ENCODE measurements around the gene CDKN2B. TPM values are rescaled to one million over a fixed set of nuclear protein-coding genes. Genes with fewer than 3 reads are reported as not detected.
A peak's percentile ranks its signal among the peaks of the same experiment; 100 is the strongest.

CDKN2B gene
- total RNA-seq, 1 donor from 2014 or later, result 5.1 TPM

- DNase-seq (ENCODE audit: low read depth in 2 of 2), result peak; percentile 58 to 90
Observed at GRCh38 chr9:21994556-21995005, 14.5 kb downstream of the CDKN2B start, which contains the start of gene CDKN2B-AS1. CDKN2B-AS1 (plus strand) TSS chr9:21994791.

- DNase-seq (ENCODE audit: low read depth in 2 of 2), result peak in 1 of 2 donors; percentile 70
Observed at GRCh38 chr9:21993893-21994555, 15.1 kb downstream of the CDKN2B start, which contains the start of gene CDKN2A. CDKN2A (minus strand) TSS chr9:21994392.

DNA sequence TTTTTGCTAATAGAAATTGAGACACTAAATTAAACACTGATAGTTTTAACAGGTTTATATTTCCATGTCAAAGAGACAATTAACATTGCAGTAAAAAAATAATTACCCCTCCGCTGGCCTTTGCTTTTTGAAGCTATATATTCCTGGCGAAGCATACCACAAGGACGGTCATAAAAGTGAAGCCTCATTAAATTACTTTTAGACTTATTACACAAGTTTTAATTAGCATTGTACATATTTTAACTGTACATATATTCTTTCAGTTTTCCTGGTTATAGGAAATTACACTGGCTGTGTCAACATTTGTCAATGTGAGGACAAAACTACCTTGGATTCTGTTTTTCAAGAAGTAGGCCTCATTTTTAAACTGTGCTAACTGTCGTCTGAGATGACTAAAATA, 16.1 kb downstream of the CDKN2B start:
- DNase-seq (ENCODE audit: low read depth in 2 of 2), result no peak

DNA sequence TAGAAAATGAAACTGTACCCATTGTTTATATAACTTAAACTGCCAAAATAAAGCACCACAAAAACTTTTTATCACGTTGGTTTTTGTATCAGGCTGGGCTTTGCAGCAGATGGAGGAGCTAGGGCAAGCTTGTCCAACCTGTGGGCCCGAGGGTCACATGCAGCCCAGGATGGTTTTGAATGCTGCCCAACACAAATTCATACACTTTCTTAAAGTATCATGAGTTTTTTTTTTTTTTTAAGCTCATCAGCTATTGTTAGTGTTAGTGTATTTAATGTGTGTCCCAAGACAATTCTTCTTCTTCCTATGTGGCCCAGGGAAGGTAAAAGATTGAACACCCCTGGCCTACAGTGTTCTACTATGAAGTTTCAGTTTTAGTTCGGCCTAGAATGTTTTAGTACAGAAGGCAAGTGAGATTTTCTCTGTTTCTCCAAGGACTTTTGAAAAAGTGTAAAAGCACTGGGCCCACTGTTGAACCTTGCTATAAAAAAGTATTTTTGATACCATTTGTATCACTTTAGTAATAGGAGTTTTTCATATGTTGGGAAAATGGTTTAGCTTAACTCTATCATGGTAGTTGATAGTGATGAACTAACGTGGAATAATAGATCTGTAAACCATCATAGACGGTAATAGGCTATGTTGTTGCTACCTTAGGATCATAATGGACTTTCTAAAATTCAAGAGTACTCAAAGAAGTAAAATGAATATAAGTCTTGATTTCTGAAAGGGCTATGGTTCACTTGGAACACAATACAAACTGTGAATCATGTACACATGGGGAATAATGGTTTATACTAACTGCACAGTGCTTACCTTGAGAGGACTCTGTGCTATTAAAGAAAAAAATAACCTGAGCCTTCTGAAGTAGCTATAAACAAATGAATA, 17.8 kb downstream of the CDKN2B start:
- DNase-seq (ENCODE audit: low read depth in 2 of 2), result no peak

- DNase-seq (ENCODE audit: low read depth in 2 of 2), result no peak
Observed at GRCh38 chr9:21989440-21990189, 19.5 kb downstream of the CDKN2B start.

DNA sequence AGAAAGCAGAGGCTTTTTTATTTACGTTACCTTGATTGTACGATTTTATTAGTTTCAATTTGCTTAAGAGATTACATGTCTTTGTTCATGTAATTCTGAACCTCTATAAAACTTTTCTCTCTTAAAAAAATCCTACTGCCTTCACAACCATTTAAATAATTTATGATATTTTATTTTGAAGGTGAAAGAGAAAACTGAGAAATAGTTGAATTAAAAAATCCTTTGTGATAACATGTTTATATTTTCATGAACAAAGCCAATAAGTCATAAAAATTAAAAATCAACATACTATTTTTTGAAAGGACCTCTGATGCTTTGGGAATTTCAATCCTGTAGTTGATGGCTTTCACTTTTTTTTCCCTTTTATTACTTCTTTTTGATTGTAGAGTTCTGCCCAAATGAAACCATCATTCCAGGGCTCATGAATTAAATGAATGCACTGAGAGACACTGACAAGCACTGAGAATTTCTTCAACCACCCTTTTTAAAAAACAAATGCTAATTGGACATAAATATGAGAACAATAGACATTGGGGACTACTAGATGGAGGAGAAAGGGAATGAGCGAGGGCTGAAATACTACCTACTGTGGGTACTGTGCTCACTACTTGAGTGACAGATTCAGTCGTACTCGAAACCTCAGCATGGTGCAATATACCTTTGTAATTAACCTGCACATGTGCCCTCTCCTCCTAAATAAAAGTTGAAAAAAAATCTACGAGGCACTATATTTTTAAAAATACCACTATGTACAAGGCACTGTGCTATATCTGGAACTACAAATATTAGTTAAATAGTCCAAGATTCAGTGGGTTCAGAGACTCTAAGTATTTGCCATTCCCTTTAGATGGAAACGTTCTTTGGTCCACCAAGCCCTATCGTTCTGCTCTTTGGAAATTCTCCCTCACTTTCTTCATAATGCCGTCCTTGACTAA, 20.8 kb downstream of the CDKN2B start:
- DNase-seq (ENCODE audit: low read depth in 2 of 2), result no peak

DNA sequence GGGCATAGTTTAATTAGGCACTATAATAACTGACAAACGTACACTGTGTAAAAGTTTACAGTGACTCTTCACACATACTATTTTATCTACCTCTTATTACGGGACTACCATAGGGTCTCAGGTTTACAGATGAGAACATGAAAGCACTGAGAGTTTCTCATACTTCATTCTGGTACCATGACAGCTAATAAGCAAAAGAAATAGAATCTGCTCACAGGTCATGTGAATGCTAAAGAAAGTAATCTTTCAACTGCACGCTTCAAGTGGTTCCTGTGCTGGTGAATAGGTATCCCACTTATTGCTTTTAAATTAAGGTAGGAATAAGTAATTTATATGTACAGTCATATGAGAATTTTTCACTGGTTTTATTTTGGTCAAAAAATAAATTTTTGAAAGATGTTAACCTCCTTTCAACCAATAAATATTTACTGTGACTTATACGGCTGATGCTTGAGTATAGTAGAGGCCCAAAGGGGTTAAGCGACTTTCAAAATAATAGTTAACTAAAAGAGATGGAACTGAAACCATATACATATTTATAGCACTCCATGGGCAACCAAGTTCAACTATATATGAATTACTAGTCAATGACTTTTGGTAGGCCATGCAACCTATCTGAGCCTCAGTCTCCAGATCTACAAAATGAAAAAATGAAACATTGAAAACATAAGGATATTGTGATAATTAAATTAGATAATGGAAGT, 23.0 kb downstream of the CDKN2B start:
- no peak for DNase-seq (ENCODE audit: low read depth in 2 of 2)

DNA sequence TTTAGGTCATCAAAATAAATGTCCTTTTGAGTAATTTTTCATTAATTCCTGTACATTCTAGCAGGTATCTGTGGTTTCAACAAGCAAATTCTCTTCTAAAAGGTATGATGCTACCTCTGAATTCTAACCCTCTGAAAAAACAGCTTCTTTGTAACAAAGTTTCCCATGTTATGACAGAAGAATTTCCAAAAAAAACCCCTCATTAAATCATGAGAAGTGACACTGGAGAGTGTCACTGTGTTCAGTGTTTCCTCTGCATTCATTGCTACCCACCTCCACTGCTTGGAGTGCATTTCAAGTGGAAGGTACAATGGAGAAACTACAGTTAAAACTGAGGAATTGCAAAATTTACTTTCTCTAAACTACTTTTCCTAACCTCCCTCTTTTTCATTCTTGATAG, 25.0 kb downstream of the CDKN2B start:
- DNase-seq (ENCODE audit: low read depth in 2 of 2), result no peak

- DNase-seq (ENCODE audit: low read depth in 2 of 2), result no peak
Observed at GRCh38 chr9:21983561-21983935, 25.6 kb downstream of the CDKN2B start.

DNA sequence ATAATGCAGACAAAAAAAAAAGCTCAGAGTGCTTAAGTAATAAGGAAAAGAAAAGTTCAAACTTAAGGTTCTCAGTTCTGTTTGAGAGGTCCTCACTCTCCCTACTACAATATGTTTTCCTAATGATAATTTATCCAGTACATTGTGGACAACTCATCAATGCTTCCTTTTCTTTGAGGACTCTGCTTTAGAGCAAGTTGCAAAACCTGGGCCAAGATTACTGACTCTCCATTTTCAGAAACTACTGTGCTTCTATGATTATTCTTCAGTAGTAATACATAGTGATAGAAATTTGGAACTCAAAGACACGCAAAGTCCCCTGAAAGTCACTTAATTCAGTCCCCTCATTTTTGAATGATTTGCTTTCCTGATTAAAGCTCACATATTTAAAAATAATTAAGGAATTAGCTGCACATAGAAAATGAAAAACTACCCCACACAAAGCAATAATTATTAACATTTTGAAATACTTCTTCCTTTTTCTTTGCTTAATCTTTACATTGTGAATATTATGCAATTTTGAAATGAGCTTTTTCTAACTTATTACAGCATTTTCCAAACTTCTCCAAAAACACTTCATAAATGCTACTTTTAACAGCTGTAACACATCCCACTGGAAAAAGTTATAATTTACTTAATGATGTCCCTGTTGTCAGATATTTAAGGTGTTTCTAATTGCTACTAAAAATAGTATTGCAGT, 26.1 kb downstream of the CDKN2B start:
- DNase-seq (ENCODE audit: low read depth in 2 of 2), result no peak

DNA sequence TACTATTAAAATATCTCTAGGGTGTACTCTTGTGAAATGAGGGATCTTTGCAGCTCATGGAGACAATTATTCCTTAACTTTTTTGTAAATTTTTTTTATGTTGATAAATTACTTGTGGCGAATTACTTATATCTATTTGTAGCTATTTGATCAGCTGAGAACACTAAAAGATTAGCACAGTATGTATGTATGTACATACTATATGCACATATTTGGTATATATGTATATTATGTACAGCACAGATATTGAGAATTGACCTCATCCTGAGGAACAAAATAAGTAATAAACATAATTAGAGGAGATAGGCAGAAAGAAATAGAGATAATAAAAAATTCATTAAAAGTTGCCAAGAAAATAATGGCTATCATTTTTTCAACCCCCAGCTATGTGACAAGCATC, 26.7 kb downstream of the CDKN2B start:
- no peak for DNase-seq (ENCODE audit: low read depth in 2 of 2)

DNA sequence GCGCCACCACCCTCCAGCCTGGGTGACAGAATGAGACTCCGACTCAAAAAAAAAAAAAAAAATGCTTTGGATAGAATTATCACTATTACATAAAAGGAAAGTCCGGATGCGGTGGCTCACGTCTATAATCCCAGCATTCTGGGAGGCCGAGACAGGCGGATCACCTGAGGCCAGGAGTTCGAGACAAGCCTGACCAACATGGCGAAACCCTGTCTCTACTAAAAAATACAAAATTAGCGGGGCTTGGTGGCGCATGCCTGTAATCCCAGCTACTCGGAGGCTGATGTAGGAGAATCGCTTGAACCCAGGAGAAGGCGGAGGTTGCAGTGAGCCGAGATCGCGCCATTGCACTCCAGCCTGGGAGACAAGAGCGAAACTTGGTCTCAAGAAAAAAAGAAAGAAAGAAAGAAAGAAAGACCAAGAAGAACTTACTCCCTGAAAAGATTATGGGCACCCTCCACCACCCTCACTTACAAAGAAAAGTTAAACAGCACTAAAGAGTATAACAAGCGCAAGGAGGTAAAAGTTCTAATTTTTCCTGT, 32.7 kb downstream of the CDKN2B start:
- DNase-seq (ENCODE audit: low read depth in 2 of 2), result no peak

DNA sequence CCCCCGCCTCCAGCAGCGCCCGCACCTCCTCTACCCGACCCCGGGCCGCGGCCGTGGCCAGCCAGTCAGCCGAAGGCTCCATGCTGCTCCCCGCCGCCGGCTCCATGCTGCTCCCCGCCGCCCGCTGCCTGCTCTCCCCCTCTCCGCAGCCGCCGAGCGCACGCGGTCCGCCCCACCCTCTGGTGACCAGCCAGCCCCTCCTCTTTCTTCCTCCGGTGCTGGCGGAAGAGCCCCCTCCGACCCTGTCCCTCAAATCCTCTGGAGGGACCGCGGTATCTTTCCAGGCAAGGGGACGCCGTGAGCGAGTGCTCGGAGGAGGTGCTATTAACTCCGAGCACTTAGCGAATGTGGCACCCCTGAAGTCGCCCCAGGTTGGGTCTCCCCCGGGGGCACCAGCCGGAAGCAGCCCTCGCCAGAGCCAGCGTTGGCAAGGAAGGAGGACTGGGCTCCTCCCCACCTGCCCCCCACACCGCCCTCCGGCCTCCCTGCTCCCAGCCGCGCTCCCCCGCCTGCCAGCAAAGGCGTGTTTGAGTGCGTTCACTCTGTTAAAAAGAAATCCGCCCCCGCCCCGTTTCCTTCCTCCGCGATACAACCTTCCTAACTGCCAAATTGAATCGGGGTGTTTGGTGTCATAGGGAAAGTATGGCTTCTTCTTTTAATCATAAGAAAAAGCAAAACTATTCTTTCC, 34.2 kb downstream of the CDKN2B start:
- peak in 1 of 2 donors; percentile 50 for DNase-seq (ENCODE audit: low read depth in 2 of 2)

- DNase-seq (ENCODE audit: low read depth in 2 of 2), result no peak
Observed at GRCh38 chr9:21974343-21974721, 34.8 kb downstream of the CDKN2B start.

- DNase-seq (ENCODE audit: low read depth in 2 of 2), result no peak
Observed at GRCh38 chr9:21972361-21972760, 36.7 kb downstream of the CDKN2B start.

- no peak for DNase-seq (ENCODE audit: low read depth in 2 of 2)
Observed at GRCh38 chr9:21970800-21971640, 38.1 kb downstream of the CDKN2B start.

DNA sequence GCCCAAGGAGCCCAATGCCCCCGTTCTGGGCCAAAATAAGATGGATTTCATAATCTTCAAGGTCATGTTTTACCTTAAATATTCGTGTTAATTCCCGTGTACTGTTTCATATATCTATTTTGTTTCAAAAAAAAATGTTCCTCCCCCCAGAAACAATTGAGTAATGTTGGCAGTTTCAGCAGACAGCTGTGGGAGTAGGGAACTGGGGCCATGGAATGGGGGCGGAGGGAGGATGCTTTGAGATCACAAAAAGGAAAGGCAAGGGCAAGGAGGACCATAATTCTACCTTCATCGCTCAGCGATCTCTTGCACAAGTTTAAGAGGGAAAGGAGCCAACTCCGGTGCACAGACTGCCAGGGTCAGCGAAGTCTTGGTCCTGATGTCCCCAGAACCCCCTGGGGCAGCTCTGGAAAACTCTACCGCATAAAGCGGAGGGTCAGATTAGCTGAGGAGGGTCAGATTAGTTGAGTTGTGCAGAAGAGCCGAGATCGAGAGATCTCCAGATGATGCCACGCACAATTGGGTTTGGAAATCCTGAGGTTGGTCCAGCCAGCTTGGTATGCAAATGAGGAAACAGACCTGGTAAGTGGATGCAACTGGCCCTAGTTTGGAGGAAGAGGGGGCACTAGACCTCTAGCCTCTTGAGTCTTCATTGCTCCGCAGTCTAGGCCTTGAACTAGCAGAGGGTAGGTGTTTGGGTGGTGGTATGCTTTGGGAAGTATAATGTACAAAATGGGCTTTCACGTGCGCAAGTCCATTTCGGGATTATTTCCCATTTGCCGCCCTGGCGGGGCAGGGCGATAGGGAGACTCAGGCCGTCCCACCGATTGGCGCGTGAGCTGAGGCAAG, 38.9 kb downstream of the CDKN2B start:
- no peak for DNase-seq (ENCODE audit: low read depth in 2 of 2)
